Bronchial epithelial cell (primary cell): ENCODE data around the gene RPS6KB2. TPM values are rescaled to one million over a fixed set of nuclear protein-coding genes. Genes with fewer than 3 reads are reported as not detected.

Experiments used
- DNase-seq: peaks from one replicate; pipeline ENCODE4 v3.0.0-alpha.2; 2010; ENCODE audit warnings: low read depth
- FAIRE-seq: peaks from 2 replicates; lab custom pipeline; 2011; peaks lifted over from hg19 to GRCh38; lab: Jason Lieb, UNC
- H3K27me3 ChIP-seq: 2 replicates; pipeline ENCODE4 v1.5.1; 2011; ENCODE audit warnings: low read length; ENCODE audit not compliant: control insufficient read depth, insufficient read depth
- H3K36me3 ChIP-seq: 2 replicates; pipeline ENCODE4 v1.5.1; 2011; ENCODE audit warnings: low read length; ENCODE audit not compliant: control insufficient read depth, insufficient read depth
- H3K4me3 ChIP-seq: 2 replicates; pipeline ENCODE4 v1.5.1; 2011; ENCODE audit warnings: mild to moderate bottlenecking, low read depth, low read length, control low read depth
- total RNA-seq: library from RNA; depleted of rRNA; stranded (reverse); fragments of >200 nt; gene quantifications from 2 replicates; pipeline ENCODE4 v1.2.1, GENCODE V29; 2014
- TF ChIP-seq, protein P1 (sequence below): IDR thresholded peaks from 2 replicates; pipeline ENCODE4 v1.5.1; 2011; ENCODE audit warnings: mild to moderate bottlenecking, moderate library complexity, low read length, control low read depth, inconsistent platforms; ENCODE audit not compliant: insufficient read depth, severe bottlenecking

Gene RPS6KB2
- total RNA-seq, 1 donor from 2014 or later: 62.9 TPM

- TF ChIP-seq, protein P1, sequence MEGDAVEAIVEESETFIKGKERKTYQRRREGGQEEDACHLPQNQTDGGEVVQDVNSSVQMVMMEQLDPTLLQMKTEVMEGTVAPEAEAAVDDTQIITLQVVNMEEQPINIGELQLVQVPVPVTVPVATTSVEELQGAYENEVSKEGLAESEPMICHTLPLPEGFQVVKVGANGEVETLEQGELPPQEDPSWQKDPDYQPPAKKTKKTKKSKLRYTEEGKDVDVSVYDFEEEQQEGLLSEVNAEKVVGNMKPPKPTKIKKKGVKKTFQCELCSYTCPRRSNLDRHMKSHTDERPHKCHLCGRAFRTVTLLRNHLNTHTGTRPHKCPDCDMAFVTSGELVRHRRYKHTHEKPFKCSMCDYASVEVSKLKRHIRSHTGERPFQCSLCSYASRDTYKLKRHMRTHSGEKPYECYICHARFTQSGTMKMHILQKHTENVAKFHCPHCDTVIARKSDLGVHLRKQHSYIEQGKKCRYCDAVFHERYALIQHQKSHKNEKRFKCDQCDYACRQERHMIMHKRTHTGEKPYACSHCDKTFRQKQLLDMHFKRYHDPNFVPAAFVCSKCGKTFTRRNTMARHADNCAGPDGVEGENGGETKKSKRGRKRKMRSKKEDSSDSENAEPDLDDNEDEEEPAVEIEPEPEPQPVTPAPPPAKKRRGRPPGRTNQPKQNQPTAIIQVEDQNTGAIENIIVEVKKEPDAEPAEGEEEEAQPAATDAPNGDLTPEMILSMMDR: no peak
- FAIRE-seq (no peak), DNase-seq (no peak)
Observed at GRCh38 chr11:67390947-67391303, 37.4 kb upstream of the RPS6KB2 start.

GRCh38 chr11:67391304-67392182 lies 36.8 kb upstream of the RPS6KB2 start, which contains the start of gene RAD9A:
RAD9A (plus strand) TSS chr11:67391986; CDS start chr11:67392045, 59 bp downstream.
- H3K4me3 ChIP-seq: peak within 1 kb of the TSS; percentile 87

More at GRCh38 chr11:67390947-67391303, 37.4 kb upstream of the RPS6KB2 start:
- H3K36me3 ChIP-seq: peaks cover 1% of the 10 kb centered on the region
- no peaks in the 10 kb centered on the region for H3K27me3 ChIP-seq
- H3K4me3 ChIP-seq: peak overlapping the region; percentile 87

DNA sequence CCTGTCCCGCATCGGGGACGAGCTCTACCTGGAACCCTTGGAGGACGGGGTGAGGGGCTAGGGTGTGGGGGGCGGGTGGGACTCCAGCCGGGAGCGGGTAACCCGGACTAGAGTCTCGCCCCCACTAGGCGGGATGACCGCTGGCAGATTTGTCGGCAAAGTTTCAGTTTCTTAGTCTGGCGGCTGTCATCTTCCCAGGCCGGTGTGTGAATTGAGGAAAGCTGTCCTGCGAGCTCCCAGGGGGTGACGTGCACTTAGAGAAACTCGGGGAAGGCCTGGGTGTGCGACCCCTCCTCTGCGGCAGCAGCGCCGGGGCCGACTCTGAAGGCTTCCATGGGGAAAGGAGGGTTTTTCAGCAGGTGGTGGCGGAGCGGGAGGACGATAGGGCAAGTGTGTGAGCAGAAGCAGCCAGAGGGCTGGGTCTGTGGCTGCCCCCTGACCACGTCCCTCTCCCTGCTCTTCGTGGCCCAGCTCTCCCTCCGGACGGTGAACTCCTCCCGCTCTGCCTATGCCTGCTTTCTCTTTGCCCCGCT lies 36.0 kb upstream of the RPS6KB2 start:
- no peak for FAIRE-seq

More at GRCh38 chr11:67391304-67392182, 36.8 kb upstream of the RPS6KB2 start, which contains the start of gene RAD9A:
- peaks cover 2% of the 10 kb centered on the region for H3K36me3 ChIP-seq
- FAIRE-seq (no peak), DNase-seq (peak; percentile 72)
- no peaks in the 10 kb centered on the region for H3K27me3 ChIP-seq
- TF ChIP-seq, protein P1: no peak

DNA sequence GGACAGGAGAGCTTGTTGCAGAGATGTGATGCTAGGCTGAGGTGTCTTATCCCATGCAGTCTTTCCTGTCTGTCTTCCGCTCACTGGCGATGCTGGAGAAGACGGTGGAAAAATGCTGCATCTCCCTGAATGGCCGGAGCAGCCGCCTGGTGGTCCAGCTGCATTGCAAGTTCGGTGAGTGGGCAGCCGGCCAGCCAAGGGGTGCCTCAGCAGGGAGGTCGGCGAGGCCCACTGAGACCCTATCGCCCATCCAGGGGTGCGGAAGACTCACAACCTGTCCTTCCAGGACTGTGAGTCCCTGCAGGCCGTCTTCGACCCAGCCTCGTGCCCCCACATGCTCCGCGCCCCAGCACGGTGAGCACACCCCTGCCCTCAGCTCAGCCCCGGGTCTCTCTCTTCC lies 34.9 kb upstream of the RPS6KB2 start:
- TF ChIP-seq, protein P1: no peak
- H3K4me3 ChIP-seq: no peak overlapping the region
- no peaks in the 10 kb centered on the region for H3K27me3 ChIP-seq
- DNase-seq: no peak
- no peak for FAIRE-seq
- H3K36me3 ChIP-seq: peaks cover 15% of the 10 kb centered on the region

More for the DNA sequence above, 36.0 kb upstream of the RPS6KB2 start:
- TF ChIP-seq, protein P1: no peak
- Histone ChIP-seq H3K36me3 (peaks cover 4% of the 10 kb centered on the region), H3K4me3 (peak overlapping the region; percentile 87), H3K27me3 (no peaks in the 10 kb centered on the region)
- DNase-seq: no peak

GRCh38 chr11:67393990-67394389 lies 34.3 kb upstream of the RPS6KB2 start:
- H3K4me3 ChIP-seq: no peak overlapping the region
- FAIRE-seq: no peak
- no peak for DNase-seq
- H3K36me3 ChIP-seq: peaks cover 19% of the 10 kb centered on the region
- TF ChIP-seq, protein P1: no peak
- H3K27me3 ChIP-seq: no peaks in the 10 kb centered on the region
